Peyer's patch (tissue), 4 donors: ENCODE data around the gene SLC35B3.

ENCODE experiments used
- CTCF ChIP-seq, 6 experiments: fragments of 450-650 bp in 4 of 6; fragments of 200-600 bp in 2 of 6; sonication (generic) in 1 of 6; IDR thresholded peaks; one replicate each; pipeline ENCODE4 v1.5.1; 2017 to 2019; ENCODE audit warnings: antibody characterized with exemption in 6 of 6, mild to moderate bottlenecking in 3 of 6, moderate library complexity in 1 of 6
- POLR2A ChIP-seq, 2 donors: fragments of 450-650 bp; IDR thresholded peaks; one replicate each; pipeline ENCODE4 v1.5.1; 2017; ENCODE audit warnings: antibody characterized with exemption in 2 of 2, mild to moderate bottlenecking in 2 of 2, moderate library complexity in 2 of 2

GRCh38 chr6:8402546-8402945 is 32.8 kb downstream of the SLC35B3 start:
- no peak for TF ChIP-seq CTCF (IDR thresholded peaks at IDR 0.05)
- no peak for TF ChIP-seq POLR2A (IDR thresholded peaks at IDR 0.05)
